Spinal cord (tissue), 10 donors: ENCODE data around the gene DIP2C. TPM values are rescaled to one million over a fixed set of nuclear protein-coding genes. Genes with fewer than 3 reads are reported as not detected.
"Not testable (repeated sequence)": the region's sequence is repeated elsewhere in the genome, so short reads cannot be mapped to it uniquely, and the experiment has no call there.

ENCODE experiments used
- DNase-seq, 6 donors: peaks; one replicate each; pipeline versions ENCODE4 v3.0.0 to v3.0.0-alpha.2; 2013 to 2015; ENCODE audit warnings: low spot score in 6 of 6, low read depth in 4 of 6
- H3K27ac ChIP-seq: one replicate; pipeline ENCODE4 v1.5.1; 2013; ENCODE audit warnings: low read depth, low read length, control low read depth
- H3K27me3 ChIP-seq: one replicate; pipeline ENCODE4 v1.6.1; 2013; ENCODE audit warnings: low read length; ENCODE audit not compliant: control insufficient read depth, insufficient read depth
- H3K36me3 ChIP-seq: one replicate; pipeline ENCODE4 v1.6.1; 2013; ENCODE audit warnings: low read length; ENCODE audit not compliant: control insufficient read depth, insufficient read depth
- H3K4me1 ChIP-seq: one replicate; pipeline ENCODE4 v1.6.1; 2013; ENCODE audit warnings: low read length; ENCODE audit not compliant: control insufficient read depth, insufficient read depth
- H3K4me3 ChIP-seq: one replicate; pipeline ENCODE4 v1.5.1; 2013; ENCODE audit warnings: low read depth, low read length, control low read depth
- H3K9me3 ChIP-seq: one replicate; pipeline ENCODE4 v1.6.1; 2013; ENCODE audit warnings: low read length; ENCODE audit not compliant: control insufficient read depth, insufficient read depth
- WGBS: methylation state at CpG from one replicate; pipeline ENCODE4 v1.1.5; 2013; ENCODE audit warnings: missing lambda C conversion rate; ENCODE audit not compliant: insufficient coverage; 5-methylcytosine and 5-hydroxymethylcytosine counted together
- polyA plus RNA-seq, 2 donors: library from polyadenylated mRNA; unstranded; fragments of 120-200 nt; gene quantifications; one replicate each; pipeline ENCODE4 v1.2.1, GENCODE V29; 2013; ENCODE audit not compliant: insufficient read length in 2 of 2
- total RNA-seq, 2 donors: library from RNA; depleted of rRNA in 1 of 2; stranded (reverse); fragments of 120-200 nt in 1 of 2; fragments of >200 nt in 1 of 2; gene quantifications; one replicate each; pipeline versions ENCODE4 v1.2.3 to v1.2.4, GENCODE V29; 2013 to 2014
- donor health status: healthy.

The DIP2C gene
- total and polyA plus RNA-seq, 4 donors: 15.4 to 36.3 (median 29.3) TPM

- DNase-seq: no peak
- Histone ChIP-seq H3K27me3 (no peaks in the 10 kb centered on the region), H3K27ac (no peak overlapping the region), H3K9me3 (no peaks in the 10 kb centered on the region), H3K4me1 (peaks cover 38% of the 10 kb centered on the region), H3K36me3 (no peaks in the 10 kb centered on the region), H3K4me3 (no peak overlapping the region)
- 64% methylated on average over 3 of the region's 5 CpGs for WGBS
Observed at GRCh38 chr10:656883-657282, 32.6 kb downstream of the DIP2C start.

GRCh38 chr10:655184-655583, 34.3 kb downstream of the DIP2C start:
- WGBS: 87% methylated on average over 7 of the region's 8 CpGs
- peak in 1 of 6 donors; percentile 39 for DNase-seq
- Histone ChIP-seq H3K36me3 (no peaks in the 10 kb centered on the region), H3K9me3 (no peaks in the 10 kb centered on the region), H3K27ac (peak overlapping the region; percentile 54), H3K4me1 (peaks cover 38% of the 10 kb centered on the region), H3K27me3 (no peaks in the 10 kb centered on the region), H3K4me3 (no peak overlapping the region)

DNA sequence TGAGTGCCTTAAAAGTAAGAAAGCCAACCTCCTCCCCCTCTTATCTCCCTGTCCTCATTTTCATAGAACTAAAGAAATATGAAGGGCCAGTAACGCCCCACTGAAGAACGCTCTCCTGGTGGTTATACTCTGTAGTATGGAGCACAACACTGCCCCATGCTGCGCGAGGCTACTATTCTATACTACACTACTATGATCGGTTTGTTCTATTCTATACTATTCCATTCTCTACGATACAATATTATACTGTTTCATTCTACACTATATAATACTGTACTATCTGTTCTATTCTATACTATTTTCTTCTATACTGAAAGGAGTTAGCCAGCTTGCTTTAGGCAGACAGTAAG, 34.8 kb downstream of the DIP2C start:
- no peaks in the 10 kb centered on the region for H3K9me3 ChIP-seq
- no peak for DNase-seq
- no peak overlapping the region for H3K4me3 ChIP-seq
- H3K27ac ChIP-seq: peak overlapping the region; percentile 54
- peaks cover 43% of the 10 kb centered on the region for H3K4me1 ChIP-seq
- whole genome bisulfite sequencing: 80% methylated on average over 1 of the region's 6 CpGs
- H3K27me3 ChIP-seq: no peaks in the 10 kb centered on the region
- H3K36me3 ChIP-seq: peaks cover 2% of the 10 kb centered on the region

DNA sequence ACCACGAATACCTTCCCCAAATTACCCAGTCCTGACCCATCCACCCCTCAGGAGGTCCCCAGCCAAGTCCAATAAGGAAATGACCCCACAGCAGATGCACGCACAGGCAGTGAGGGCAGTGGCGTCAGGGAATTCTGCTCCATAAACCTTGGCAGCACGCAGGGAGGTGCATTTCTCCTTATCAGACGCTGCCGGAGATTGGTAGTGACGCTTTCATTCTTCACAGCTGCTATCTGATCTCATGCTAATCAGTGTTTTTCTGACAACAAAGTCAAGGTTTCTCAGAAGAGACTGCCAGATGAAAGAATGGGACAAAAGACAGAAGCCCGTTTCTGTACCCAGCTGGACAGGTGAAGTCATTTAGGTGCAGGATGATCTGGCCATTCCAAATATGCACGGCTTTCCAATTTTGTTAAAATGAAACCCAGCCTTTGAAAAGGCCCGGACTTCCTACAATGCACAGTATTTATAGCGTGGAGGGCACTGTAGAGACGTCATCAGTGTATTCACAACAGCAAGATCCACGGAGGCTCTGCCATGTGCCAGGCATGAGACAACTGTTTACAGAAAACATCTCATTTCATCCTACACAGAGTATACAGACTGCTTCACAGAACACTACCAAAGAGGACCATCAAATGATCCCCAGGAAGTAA, 35.3 kb downstream of the DIP2C start:
- peaks cover 2% of the 10 kb centered on the region for H3K36me3 ChIP-seq
- H3K27me3 ChIP-seq: no peaks in the 10 kb centered on the region
- WGBS: 43% methylated on average over 9 of the region's 13 CpGs
- DNase-seq: peak in 2 of 6 donors; percentile 39 to 45
- H3K27ac ChIP-seq: peak overlapping the region; percentile 54
- H3K9me3 ChIP-seq: no peaks in the 10 kb centered on the region
- no peak overlapping the region for H3K4me3 ChIP-seq
- peaks cover 44% of the 10 kb centered on the region for H3K4me1 ChIP-seq

DNA sequence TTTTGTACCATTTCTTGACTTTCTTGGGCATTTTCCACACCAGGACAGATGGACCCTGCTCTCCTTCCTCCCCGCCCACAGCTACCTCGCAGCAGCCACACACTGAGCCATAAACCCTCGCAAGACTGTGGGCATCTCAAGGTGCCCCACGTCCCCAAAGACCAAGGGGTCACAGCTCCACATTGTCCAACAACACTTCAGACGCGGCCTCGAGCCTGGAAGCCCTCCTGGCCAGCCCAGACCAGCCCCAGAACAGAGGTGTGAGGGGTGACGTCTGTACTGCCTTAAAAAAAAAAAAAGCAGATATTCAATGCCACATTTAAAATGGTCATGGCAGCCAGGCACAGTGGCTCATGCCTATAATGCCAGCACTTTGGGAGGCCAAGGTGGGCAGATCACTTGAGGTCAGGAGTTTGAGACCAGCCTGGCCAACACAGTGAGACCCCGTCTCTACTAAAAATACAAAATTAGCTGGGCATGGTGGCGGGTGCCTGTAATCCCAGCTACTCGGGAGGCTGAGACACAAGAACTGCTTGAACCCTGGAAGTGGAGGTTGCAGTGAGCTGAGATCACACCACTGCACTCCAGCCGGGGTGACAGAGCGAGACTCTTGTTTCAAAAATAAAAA, 36.5 kb downstream of the DIP2C start:
- not testable (repeated sequence) for H3K4me3 ChIP-seq, H3K9me3 ChIP-seq, H3K27ac ChIP-seq, H3K36me3 ChIP-seq, DNase-seq, H3K27me3 ChIP-seq
- WGBS: 89% methylated on average over 5 of the region's 13 CpGs
- H3K4me1 ChIP-seq: peaks cover 39% of the 10 kb centered on the region

- 83% methylated on average over 15 of the region's 15 CpGs for WGBS
- DNase-seq: no peak
- no peak overlapping the region for H3K4me3 ChIP-seq
Observed at GRCh38 chr10:652233-652632, 37.2 kb downstream of the DIP2C start.

DNA sequence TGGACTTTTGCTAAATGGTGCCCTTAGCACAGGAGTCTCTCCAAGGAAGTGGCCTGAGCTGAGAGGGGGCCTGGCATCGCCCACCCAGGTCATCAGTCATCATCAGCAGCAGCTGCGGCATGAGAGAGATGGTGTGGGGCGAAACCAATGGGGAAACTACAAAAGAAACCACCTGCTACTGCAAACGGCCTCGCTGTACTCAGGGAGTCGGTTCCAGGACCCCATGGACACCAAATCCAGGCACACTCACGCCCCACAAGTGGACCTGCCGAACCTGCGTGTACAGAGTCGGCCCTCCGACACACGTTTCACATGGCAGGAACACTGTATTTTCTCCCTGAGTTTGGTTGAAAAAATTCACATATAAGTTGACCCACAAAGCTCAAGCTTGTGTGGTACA, 37.8 kb downstream of the DIP2C start:
- DNase-seq: no peak
- Histone ChIP-seq H3K9me3 (no peaks in the 10 kb centered on the region), H3K4me3 (no peak overlapping the region), H3K4me1 (peaks cover 37% of the 10 kb centered on the region), H3K27me3 (no peaks in the 10 kb centered on the region), H3K27ac (no peak overlapping the region), H3K36me3 (peaks cover 2% of the 10 kb centered on the region)
- 74% methylated on average over 11 of the region's 12 CpGs for WGBS

More at GRCh38 chr10:652233-652632, 37.2 kb downstream of the DIP2C start:
- H3K36me3 ChIP-seq: peaks cover 2% of the 10 kb centered on the region
- peaks cover 37% of the 10 kb centered on the region for H3K4me1 ChIP-seq
- H3K9me3 ChIP-seq: no peaks in the 10 kb centered on the region
- H3K27ac ChIP-seq: no peak overlapping the region
- no peaks in the 10 kb centered on the region for H3K27me3 ChIP-seq

- WGBS: 71% methylated on average over 17 of the region's 20 CpGs
- DNase-seq: no peak
- H3K36me3 ChIP-seq: peaks cover 2% of the 10 kb centered on the region
- no peaks in the 10 kb centered on the region for H3K27me3 ChIP-seq
- no peak overlapping the region for H3K27ac ChIP-seq
- H3K9me3 ChIP-seq: no peaks in the 10 kb centered on the region
- H3K4me1 ChIP-seq: peaks cover 37% of the 10 kb centered on the region
- H3K4me3 ChIP-seq: no peak overlapping the region
Observed at GRCh38 chr10:650886-651615, 38.4 kb downstream of the DIP2C start.

- 60% methylated on average over 9 of the region's 10 CpGs for WGBS
- peak in 2 of 6 donors; percentile 61 to 75 for DNase-seq
- no peak overlapping the region for H3K27ac ChIP-seq
Observed at GRCh38 chr10:650441-650851, 39.0 kb downstream of the DIP2C start.

More at GRCh38 chr10:650441-650851, 39.0 kb downstream of the DIP2C start:
- Histone ChIP-seq H3K9me3 (no peaks in the 10 kb centered on the region), H3K4me3 (no peak overlapping the region), H3K27me3 (no peaks in the 10 kb centered on the region), H3K36me3 (peaks cover 2% of the 10 kb centered on the region), H3K4me1 (peaks cover 37% of the 10 kb centered on the region)
